Loucy (cell line): ENCODE measurements around the gene PARP15.

ENCODE experiments used
- EZH2phosphoT487 ChIP-seq: fragments of 200-600 bp; IDR thresholded peaks from 2 replicates; pipeline ENCODE4 v1.6.1; 2018; ENCODE audit warnings: antibody characterized with exemption, mild to moderate bottlenecking, moderate library complexity, borderline replicate concordance
- TF ChIP-seq, protein P1 (sequence below): fragments of 200-600 bp; sonication (generic); conservative IDR thresholded peaks from 2 replicates; pipeline ENCODE4 v1.5.1; 2014; ENCODE audit warnings: mild to moderate bottlenecking, antibody characterized with exemption, low read length

DNA sequence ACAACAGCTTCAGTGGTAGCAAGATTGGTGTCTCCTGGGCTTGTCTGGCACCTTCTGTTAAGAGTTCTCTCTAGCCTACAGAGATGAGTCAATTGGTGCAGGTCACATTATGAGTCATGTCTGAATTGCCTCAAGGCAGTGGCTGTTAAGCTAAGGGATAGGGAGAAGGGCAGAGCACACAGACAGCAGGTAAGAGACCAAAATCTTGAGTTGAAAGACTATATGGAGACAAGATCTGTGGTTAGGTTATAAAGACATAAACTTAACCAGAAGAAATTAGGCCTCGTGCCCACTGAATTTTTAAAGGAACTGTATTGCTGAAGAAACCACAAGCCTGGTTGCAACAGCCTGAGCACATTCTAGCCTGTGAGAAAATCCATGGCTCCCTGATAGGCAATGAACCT is 43.5 kb upstream of the PARP15 start:
- TF ChIP-seq, protein P1, sequence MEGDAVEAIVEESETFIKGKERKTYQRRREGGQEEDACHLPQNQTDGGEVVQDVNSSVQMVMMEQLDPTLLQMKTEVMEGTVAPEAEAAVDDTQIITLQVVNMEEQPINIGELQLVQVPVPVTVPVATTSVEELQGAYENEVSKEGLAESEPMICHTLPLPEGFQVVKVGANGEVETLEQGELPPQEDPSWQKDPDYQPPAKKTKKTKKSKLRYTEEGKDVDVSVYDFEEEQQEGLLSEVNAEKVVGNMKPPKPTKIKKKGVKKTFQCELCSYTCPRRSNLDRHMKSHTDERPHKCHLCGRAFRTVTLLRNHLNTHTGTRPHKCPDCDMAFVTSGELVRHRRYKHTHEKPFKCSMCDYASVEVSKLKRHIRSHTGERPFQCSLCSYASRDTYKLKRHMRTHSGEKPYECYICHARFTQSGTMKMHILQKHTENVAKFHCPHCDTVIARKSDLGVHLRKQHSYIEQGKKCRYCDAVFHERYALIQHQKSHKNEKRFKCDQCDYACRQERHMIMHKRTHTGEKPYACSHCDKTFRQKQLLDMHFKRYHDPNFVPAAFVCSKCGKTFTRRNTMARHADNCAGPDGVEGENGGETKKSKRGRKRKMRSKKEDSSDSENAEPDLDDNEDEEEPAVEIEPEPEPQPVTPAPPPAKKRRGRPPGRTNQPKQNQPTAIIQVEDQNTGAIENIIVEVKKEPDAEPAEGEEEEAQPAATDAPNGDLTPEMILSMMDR: no peak
- no peak for TF ChIP-seq EZH2phosphoT487
